CD4-positive, alpha-beta T cell (primary cell): Measurements from ENCODE around the gene CXXC5. TPM values are rescaled to one million over a fixed set of nuclear protein-coding genes. Genes with fewer than 3 reads are reported as not detected.
A peak's percentile ranks its signal among the peaks of the same experiment; 100 is the strongest.

Source experiments
- ATAC-seq: fragments of 200-7000 bp; cut with Tn5 transposase; one replicate; pipeline ENCODE4 v1.10.0; 2022; ENCODE audit warnings: mild to moderate bottlenecking; ENCODE audit not compliant: poor library complexity
- CTCF ChIA-PET: fragments of 350-600 bp; sonication (Branson Sonifier 250); formaldehyde crosslinking; loops from one replicate; lab custom pipeline; 2021; ENCODE audit warnings: antibody characterized with exemption, inconsistent platforms; lab: Charles Lee
- POLR2A ChIA-PET: fragments of 350-600 bp; sonication (Branson Sonifier 250); formaldehyde crosslinking; loops from one replicate; lab custom pipeline; 2021; ENCODE audit warnings: antibody characterized with exemption, inconsistent platforms; lab: Charles Lee
- DNase-seq, 14 experiments: peaks; one replicate each; pipeline ENCODE4 v3.0.0-alpha.2; 2013 to 2020; ENCODE audit warnings: mixed read lengths in 2 of 14
- H3K27ac ChIP-seq, 2 donors: one replicate each; pipeline versions ENCODE4 v1.5.1 to v1.7.0; 2013; ENCODE audit warnings: low read length in 2 of 2, low read depth in 1 of 2, mild to moderate bottlenecking in 1 of 2
- H3K27me3 ChIP-seq, 2 experiments: 1 replicate in 1 of 2; 2 replicates in 1 of 2; pipeline versions ENCODE4 v1.6.1 to v1.7.0; 2013; ENCODE audit warnings: low read length in 2 of 2, control low read depth in 1 of 2, mild to moderate bottlenecking in 1 of 2, moderate library complexity in 1 of 2; ENCODE audit not compliant: insufficient read depth in 2 of 2, control insufficient read depth in 1 of 2
- H3K36me3 ChIP-seq: one replicate; pipeline ENCODE4 v1.6.1; 2013; ENCODE audit warnings: low read length, control low read depth; ENCODE audit not compliant: insufficient read depth
- H3K4me1 ChIP-seq: one replicate; pipeline ENCODE4 v1.6.1; 2013; ENCODE audit warnings: low read length, control low read depth; ENCODE audit not compliant: insufficient read depth
- H3K4me3 ChIP-seq: one replicate; pipeline ENCODE4 v1.5.1; 2013; ENCODE audit warnings: mild to moderate bottlenecking, low read length, moderate library complexity
- H3K9me3 ChIP-seq, 2 experiments: 1 replicate in 1 of 2; 2 replicates in 1 of 2; pipeline versions ENCODE4 v1.6.1 to v1.7.0; 2013; ENCODE audit warnings: low read length in 2 of 2, mild to moderate bottlenecking in 2 of 2, control low read depth in 1 of 2, moderate library complexity in 1 of 2; ENCODE audit not compliant: control insufficient read depth in 1 of 2, insufficient read depth in 1 of 2
- H3K27ac Mint-ChIP-seq: one replicate; pipeline ENCODE4 v1.8.0; 2020; ENCODE audit warnings: mixed read lengths
- H3K27me3 Mint-ChIP-seq: one replicate; pipeline ENCODE4 v1.8.0; 2021; ENCODE audit warnings: mixed read lengths
- H3K36me3 Mint-ChIP-seq: one replicate; pipeline ENCODE4 v1.8.0; 2021; ENCODE audit warnings: low read depth, mixed read lengths
- H3K4me1 Mint-ChIP-seq: one replicate; pipeline ENCODE4 v1.8.0; 2021; ENCODE audit warnings: low read depth, mixed read lengths
- H3K4me3 Mint-ChIP-seq: one replicate; pipeline ENCODE4 v1.8.0; 2020; ENCODE audit warnings: mild to moderate bottlenecking, mixed read lengths
- H3K9me3 Mint-ChIP-seq: one replicate; pipeline ENCODE4 v1.8.0; 2020; ENCODE audit warnings: mixed read lengths
- CTCF ChIP-seq: fragments of 200-600 bp; IDR thresholded peaks from one replicate; pipeline ENCODE4 v1.8.0; 2022; ENCODE audit warnings: antibody characterized with exemption, mild to moderate bottlenecking
- intact Hi-C, 2 experiments: fragments of 100-400 bp; cut with DNase I in 1 of 2; cut with micrococcal nuclease in 1 of 2; formaldehyde crosslinking; loops; one replicate each; pipeline versions ENCODE4 v1.15.1 to v1.9.0; 2023 to 2025; cut with DNase I, micrococcal nuclease
- total RNA-seq, 174 experiments: library from RNA in 2 of 174; stranded (reverse) in 2 of 174; gene quantifications; one replicate each; pipeline ENCODE4 v1.2.3 and lab custom pipeline; 2021 to 2026

Gene CXXC5
- total RNA-seq, 2 experiments from 2014 or later: 1.9 to 2.7 TPM

- peaks cover 5 to 7% of the 10 kb centered on the region in 2 experiments for H3K27me3 ChIP-seq
- no peaks in the 10 kb centered on the region for H3K36me3 ChIP-seq
- Mint-ChIP-seq H3K4me3 (peak overlapping the region; percentile 86), H3K9me3 (no peaks in the 10 kb centered on the region), H3K27me3 (peaks cover 16% of the 10 kb centered on the region), H3K4me1 (peaks cover 30% of the 10 kb centered on the region), H3K27ac (peak overlapping the region; percentile 80), H3K36me3 (no peaks in the 10 kb centered on the region)
- ChIA-PET POLR2A (interaction anchor here (0.5 to 2.3 kb wide), 10 partner anchors 9 to 144 kb away, joined by 3 to 10 read pairs (median 4); no protein-coding TSS in a partner anchor), CTCF (interaction anchor here (0.8 to 3.8 kb wide), 4 partner anchors 56 to 77 kb away, joined by 3 to 24 read pairs (median 9); no protein-coding TSS in a partner anchor)
- intact Hi-C loops: loop anchor here in 1 of 2 experiments (5.0 kb wide), 1 partner anchor 72 kb away; no protein-coding TSS in a partner anchor
- H3K27ac ChIP-seq: peak overlapping the region in 1 of 2 donors; percentile 15
- DNase-seq: peak in 8 of 14 experiments; percentile 24 to 53 (median 44)
- no peak for TF ChIP-seq CTCF
- peaks cover 0 to 13% of the 10 kb centered on the region in 2 experiments for H3K9me3 ChIP-seq
- H3K4me3 ChIP-seq: peak overlapping the region; percentile 60
- ATAC-seq: peak; percentile 16
- peaks cover 34% of the 10 kb centered on the region for H3K4me1 ChIP-seq
These were observed 61.6 kb downstream of the CXXC5 start for GRCh38 chr5:139709582-139710318.

GRCh38 chr5:139710319-139711066 is 62.3 kb downstream of the CXXC5 start:
- H3K27me3 Mint-ChIP-seq: peaks cover 16% of the 10 kb centered on the region
- TF ChIP-seq CTCF: no peak
- CTCF ChIA-PET: interaction anchor here (0.7 to 3.8 kb wide), 8 partner anchors 20 to 288 kb away, joined by 3 to 24 read pairs (median 5); no protein-coding TSS in a partner anchor
- intact Hi-C loops: loop anchor here in 1 of 2 experiments (5.0 kb wide), 1 partner anchor 73 kb away; no protein-coding TSS in a partner anchor
- peaks cover 30% of the 10 kb centered on the region for H3K4me1 Mint-ChIP-seq
- no peak overlapping the region for H3K27ac ChIP-seq
- peak; percentile 17 to 93 (median 50) for DNase-seq
- peak; percentile 66 for ATAC-seq
- peaks cover 5 to 7% of the 10 kb centered on the region in 2 experiments for H3K27me3 ChIP-seq
- no peaks in the 10 kb centered on the region for H3K36me3 Mint-ChIP-seq
- H3K9me3 Mint-ChIP-seq: no peaks in the 10 kb centered on the region
- peak overlapping the region; percentile 86 for H3K4me3 Mint-ChIP-seq
- H3K36me3 ChIP-seq: no peaks in the 10 kb centered on the region
- POLR2A ChIA-PET: interaction anchor here (0.5 to 2.3 kb wide), 15 partner anchors 9 to 844 kb away, joined by 3 to 10 read pairs (median 4); no protein-coding TSS in a partner anchor
- peak overlapping the region; percentile 80 for H3K27ac Mint-ChIP-seq
- H3K4me1 ChIP-seq: peaks cover 34% of the 10 kb centered on the region
- H3K4me3 ChIP-seq: peak overlapping the region; percentile 60
- H3K9me3 ChIP-seq: peaks cover 0 to 13% of the 10 kb centered on the region in 2 experiments
